DND-41 (cell line): ENCODE results near the gene THY1.

ENCODE experiments used
- CTCF ChIP-seq: IDR thresholded peaks from 2 replicates; pipeline ENCODE4 v1.5.1; 2012; ENCODE audit warnings: borderline replicate concordance, low read length, moderate library complexity, mild to moderate bottlenecking; ENCODE audit not compliant: poor library complexity, severe bottlenecking; ENCODE audit errors: extremely low read depth
- EZH2 ChIP-seq: IDR thresholded peaks from 3 replicates; pipeline ENCODE4 v1.6.1; 2012; ENCODE audit warnings: borderline replicate concordance, low read depth, mild to moderate bottlenecking, moderate library complexity, low read length, inconsistent platforms; ENCODE audit not compliant: severe bottlenecking

- TF ChIP-seq CTCF (no peak), EZH2 (no peak)
Measured at GRCh38 chr11:119445379-119445778, 22.4 kb upstream of the THY1 start.
